Aorta (tissue), 5 donors: ENCODE results near the gene SASH1. TPM values are rescaled to one million over a fixed set of nuclear protein-coding genes. Genes with fewer than 3 reads are reported as not detected.

Experiments used
- ATAC-seq: fragments of 200-7000 bp; cut with Tn5 transposase; one replicate; pipeline ENCODE4 v1.9.1; 2022; ENCODE audit warnings: moderate library complexity; ENCODE audit not compliant: low FRiP score
- DNase-seq, 2 donors: peaks; one replicate each; pipeline ENCODE4 v3.0.0-alpha.2; 2020
- H3K27ac ChIP-seq, 2 donors: one replicate each; pipeline ENCODE4 v1.5.1; 2013; ENCODE audit warnings: low read length in 2 of 2, mild to moderate bottlenecking in 2 of 2, moderate library complexity in 2 of 2, control low read depth in 1 of 2, inconsistent platforms in 1 of 2, low read depth in 1 of 2
- H3K27me3 ChIP-seq, 2 donors: one replicate each; pipeline ENCODE4 v1.6.1; 2013; ENCODE audit warnings: control low read depth in 1 of 2, low read length in 1 of 2, mild to moderate bottlenecking in 1 of 2, moderate library complexity in 1 of 2; ENCODE audit not compliant: insufficient read depth in 2 of 2, control insufficient read depth in 1 of 2
- H3K36me3 ChIP-seq, 2 donors: one replicate each; pipeline ENCODE4 v1.6.1; 2013; ENCODE audit warnings: control low read depth in 1 of 2, low read length in 1 of 2, mild to moderate bottlenecking in 1 of 2; ENCODE audit not compliant: insufficient read depth in 2 of 2, control insufficient read depth in 1 of 2
- H3K4me1 ChIP-seq, 2 donors: one replicate each; pipeline ENCODE4 v1.6.1; 2013; ENCODE audit warnings: low read length in 2 of 2, control low read depth in 1 of 2, mild to moderate bottlenecking in 1 of 2, moderate library complexity in 1 of 2; ENCODE audit not compliant: insufficient read depth in 2 of 2, control insufficient read depth in 1 of 2
- H3K4me3 ChIP-seq, 2 donors: one replicate each; pipeline ENCODE4 v1.5.1; 2013; ENCODE audit warnings: low read length in 2 of 2, control low read depth in 1 of 2, mild to moderate bottlenecking in 1 of 2
- H3K9me3 ChIP-seq: one replicate; pipeline ENCODE4 v1.6.1; 2013; ENCODE audit warnings: mild to moderate bottlenecking, low read length; ENCODE audit not compliant: control insufficient read depth
- WGBS, 2 donors: extraction: QIAGEN DNeasy Blood & Tissue Kit; methylation state at CpG; one replicate each; pipeline ENCODE4 v1.1.7; 2013; 5-methylcytosine and 5-hydroxymethylcytosine counted together
- intact Hi-C, 2 donors: fragments of 100-400 bp; cut with DNase I; formaldehyde crosslinking; loops; one replicate each; pipeline versions ENCODE4 v1.14.2 to v1.15.0; 2022
- polyA plus RNA-seq, 2 donors: library from polyadenylated mRNA; stranded (reverse); fragments of 200-250 nt; gene quantifications; one replicate each; pipeline ENCODE4 v1.2.3, GENCODE V29; 2013
- total RNA-seq, 2 donors: library from RNA; stranded (reverse); fragmentation: NEBNext Ultra II Directional; extraction: Animal tissue kit (Norgen Biotek cat#: 25700); gene quantifications; one replicate each; pipeline ENCODE4 v1.2.1, GENCODE V29; 2021
- donor health status: healthy with polysubstance abuse.
- donor health status: Bipolar disorder and iron deficiency.
- donor health status: DM: no; HTN: no; CAD: no.
- donor health status: DM: no; HTN: no; CAD: no.
- donor health status: DM: yes; HTN: yes; CAD: no.

Gene SASH1
- total and polyA plus RNA-seq, 4 donors, result 10.3 to 120 (median 67.8) TPM

- Histone ChIP-seq H3K27ac (no peak overlapping the region), H3K9me3 (no peaks in the 10 kb centered on the region), H3K36me3 (no peaks in the 10 kb centered on the region), H3K4me1 (no peaks in the 10 kb centered on the region), H3K27me3 (no peaks in the 10 kb centered on the region), H3K4me3 (no peak overlapping the region)
- intact Hi-C loops, result no loop called here
- DNase-seq (no peak), ATAC-seq (no peak)
- WGBS, 2 donors, result 98% methylated on average over 2 of the region's 2 CpGs
These were observed 36.4 kb upstream of the SASH1 start for GRCh38 chr6:148306286-148306685.

GRCh38 chr6:148307405-148307804, 35.2 kb upstream of the SASH1 start:
- Histone ChIP-seq H3K4me1 (no peaks in the 10 kb centered on the region), H3K4me3 (no peak overlapping the region), H3K27ac (no peak overlapping the region), H3K9me3 (no peaks in the 10 kb centered on the region), H3K36me3 (no peaks in the 10 kb centered on the region), H3K27me3 (no peaks in the 10 kb centered on the region)
- 95 to 100% methylated on average over 2 of the region's 2 CpGs for WGBS, 2 donors
- DNase-seq (no peak), ATAC-seq (no peak)
- intact Hi-C loops, result no loop called here

DNA sequence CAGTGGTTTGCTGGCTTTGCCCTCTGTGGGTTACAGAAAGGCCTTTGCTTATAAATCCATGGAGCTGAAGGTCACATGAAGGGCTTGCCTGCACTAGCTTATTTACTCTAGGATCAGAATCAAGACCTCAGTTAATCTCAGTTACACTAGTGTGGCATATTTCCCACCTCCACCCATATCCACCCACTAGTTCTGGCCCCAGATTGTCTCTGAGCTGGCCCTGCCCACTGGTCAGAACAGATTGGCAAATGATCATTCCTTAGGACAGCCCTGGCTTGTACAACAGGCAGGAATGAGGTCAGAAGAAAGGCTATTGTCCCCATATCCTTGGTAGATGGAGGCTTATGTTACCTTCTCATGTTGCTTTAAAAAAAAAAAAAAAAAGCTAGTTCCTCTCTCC, 33.3 kb upstream of the SASH1 start:
- no peaks in the 10 kb centered on the region for H3K27me3 ChIP-seq
- ATAC-seq (no peak), DNase-seq (no peak)
- no peaks in the 10 kb centered on the region for H3K9me3 ChIP-seq
- H3K27ac ChIP-seq, result no peak overlapping the region
- intact Hi-C loops, result no loop called here
- no peaks in the 10 kb centered on the region for H3K36me3 ChIP-seq
- H3K4me1 ChIP-seq, result no peaks in the 10 kb centered on the region
- H3K4me3 ChIP-seq, result no peak overlapping the region

DNA sequence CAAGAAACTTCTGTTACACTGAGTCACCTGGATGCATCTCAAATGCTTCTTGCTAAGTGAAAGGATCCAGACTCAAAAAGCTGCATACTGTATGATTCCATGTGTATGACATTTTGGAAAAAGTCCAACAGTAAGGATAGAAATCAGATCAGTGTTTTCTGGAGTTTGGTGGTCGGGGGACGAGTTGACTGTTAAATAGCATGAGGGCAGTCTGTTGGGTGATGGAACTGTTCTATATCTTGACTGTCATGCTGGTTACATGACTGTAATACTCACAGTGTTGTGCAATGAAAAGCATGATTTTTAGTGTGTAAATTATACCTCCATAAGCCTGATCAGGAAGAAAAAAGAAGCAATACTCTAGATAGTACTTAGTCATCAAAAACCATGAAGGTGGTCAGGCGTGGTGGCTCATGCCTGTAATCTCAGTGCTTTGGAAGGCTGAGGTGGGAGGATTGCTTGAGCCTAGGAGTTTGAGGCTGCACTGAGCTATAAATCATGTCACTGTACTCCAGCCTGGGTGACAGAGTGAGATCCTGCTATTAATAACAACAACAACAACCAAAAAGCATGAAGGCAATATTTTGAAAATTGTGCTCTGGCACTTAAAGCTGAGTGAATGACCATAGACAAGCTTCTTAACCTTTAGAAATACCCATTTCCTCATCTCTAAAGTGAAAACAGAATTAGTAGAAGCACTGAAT, 30.5 kb upstream of the SASH1 start:
- Histone ChIP-seq H3K27ac (no peak overlapping the region), H3K4me3 (no peak overlapping the region), H3K27me3 (no peaks in the 10 kb centered on the region), H3K36me3 (no peaks in the 10 kb centered on the region), H3K4me1 (no peaks in the 10 kb centered on the region), H3K9me3 (no peaks in the 10 kb centered on the region)
- 67 to 70% methylated on average over 3 of the region's 3 CpGs for WGBS, 2 donors
- DNase-seq (no peak), ATAC-seq (no peak)
- intact Hi-C loops, result no loop called here

- H3K27ac ChIP-seq, result no peak overlapping the region
- DNase-seq (no peak), ATAC-seq (no peak)
- H3K4me1 ChIP-seq, result no peaks in the 10 kb centered on the region
- no peaks in the 10 kb centered on the region for H3K27me3 ChIP-seq
- no peak overlapping the region for H3K4me3 ChIP-seq
- H3K9me3 ChIP-seq, result no peaks in the 10 kb centered on the region
- WGBS, 2 donors, result 79 to 81% methylated on average over 8 of the region's 8 CpGs
- intact Hi-C loops, result no loop called here
- no peaks in the 10 kb centered on the region for H3K36me3 ChIP-seq
These were observed 29.1 kb upstream of the SASH1 start for GRCh38 chr6:148313488-148313887.

DNA sequence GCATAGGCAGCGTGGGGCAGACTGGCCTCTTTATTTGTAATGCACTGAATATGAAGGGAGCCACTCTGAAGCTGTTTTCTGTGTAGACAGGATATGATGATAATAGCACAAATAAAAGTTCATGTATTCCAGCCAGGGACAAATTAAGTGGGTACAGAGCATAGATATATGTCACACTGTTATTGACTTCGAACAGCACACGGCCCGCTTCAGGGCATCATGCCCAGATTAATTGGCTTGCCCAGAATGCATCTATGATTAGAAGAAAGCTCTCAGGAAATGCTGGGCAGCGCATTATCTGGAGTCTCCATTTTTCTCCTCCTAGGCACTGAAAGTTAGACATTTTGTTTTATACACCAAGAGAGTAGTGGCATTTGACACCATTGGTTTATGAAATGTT, 26.3 kb upstream of the SASH1 start:
- intact Hi-C loops, result no loop called here
- DNase-seq (no peak), ATAC-seq (no peak)
- no peaks in the 10 kb centered on the region for H3K36me3 ChIP-seq
- no peak overlapping the region for H3K4me3 ChIP-seq
- no peaks in the 10 kb centered on the region for H3K27me3 ChIP-seq
- WGBS, 2 donors, result 38 to 44% methylated on average over 5 of the region's 5 CpGs
- no peaks in the 10 kb centered on the region for H3K9me3 ChIP-seq
- no peak overlapping the region for H3K27ac ChIP-seq
- no peaks in the 10 kb centered on the region for H3K4me1 ChIP-seq

- Histone ChIP-seq H3K27ac (no peak overlapping the region), H3K9me3 (no peaks in the 10 kb centered on the region), H3K27me3 (no peaks in the 10 kb centered on the region), H3K4me1 (no peaks in the 10 kb centered on the region), H3K4me3 (no peak overlapping the region), H3K36me3 (no peaks in the 10 kb centered on the region)
- WGBS, 2 donors, result 67 to 90% methylated on average over 1 of the region's 1 CpG
- intact Hi-C loops, result no loop called here
- no peak for DNase-seq
- no peak for ATAC-seq
These were observed 25.6 kb upstream of the SASH1 start for GRCh38 chr6:148317051-148317450.

DNA sequence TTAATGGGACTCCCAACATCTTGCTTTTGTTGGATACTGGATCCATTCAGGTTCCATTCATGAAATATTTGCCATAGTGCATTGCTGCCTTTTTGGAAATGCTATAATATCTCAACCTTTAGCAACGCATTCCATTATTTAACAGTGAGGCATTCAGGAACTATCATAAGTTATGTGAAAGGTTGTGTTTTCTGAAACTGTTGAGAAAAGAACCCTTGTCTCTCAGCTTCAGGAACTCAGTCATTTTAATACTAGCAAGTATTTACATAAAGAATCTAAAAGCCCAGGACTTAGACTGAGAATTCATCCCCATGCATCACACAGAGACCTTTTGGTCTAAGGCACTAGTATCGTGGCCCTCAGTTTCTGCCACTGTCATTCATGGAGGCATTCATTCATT, 24.9 kb upstream of the SASH1 start:
- ATAC-seq (no peak), DNase-seq (no peak)
- Histone ChIP-seq H3K27ac (no peak overlapping the region), H3K4me3 (no peak overlapping the region), H3K27me3 (no peaks in the 10 kb centered on the region), H3K4me1 (no peaks in the 10 kb centered on the region), H3K9me3 (no peaks in the 10 kb centered on the region), H3K36me3 (no peaks in the 10 kb centered on the region)
- intact Hi-C loops, result no loop called here
- 38 to 92% methylated on average over 2 of the region's 2 CpGs for WGBS, 2 donors

DNA sequence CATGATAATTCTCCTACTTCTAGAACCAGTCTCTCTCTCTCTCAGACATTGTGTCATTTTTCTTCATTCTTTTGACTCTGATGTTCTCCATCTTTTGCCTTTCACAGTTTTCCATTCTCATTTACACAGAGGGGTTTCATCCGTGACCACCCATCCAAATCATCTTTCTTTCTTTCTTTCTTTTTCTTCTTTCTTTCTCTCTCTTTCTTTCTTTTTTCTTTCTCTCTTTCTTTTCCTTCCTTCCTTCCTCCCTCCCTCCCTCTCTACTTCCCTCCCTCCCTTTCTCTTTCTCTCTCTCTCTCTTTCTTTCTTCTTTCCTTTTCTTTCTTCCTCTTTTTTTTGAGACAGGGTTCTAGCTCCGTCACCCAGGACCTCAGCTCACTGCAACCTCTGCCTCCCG, 19.9 kb upstream of the SASH1 start:
- Histone ChIP-seq H3K9me3 (no peaks in the 10 kb centered on the region), H3K4me1 (no peaks in the 10 kb centered on the region), H3K36me3 (no peaks in the 10 kb centered on the region), H3K4me3 (no peak overlapping the region), H3K27me3 (no peaks in the 10 kb centered on the region), H3K27ac (no peak overlapping the region)
- DNase-seq, result no peak
- 93 to 94% methylated on average over 3 of the region's 3 CpGs for WGBS, 2 donors
- no peak for ATAC-seq
- intact Hi-C loops, result no loop called here
